Activated naive CD4-positive, alpha-beta T cell (primary cell): ENCODE data around the gene TXNDC15.
"Not testable (repeated sequence)": the region's sequence is repeated elsewhere in the genome, so short reads cannot be mapped to it uniquely, and the experiment has no call there.

Experiments used
- DNase-seq, 4 experiments: peaks; one replicate each; lab custom pipeline; 2025; lab: John Stamatoyannopoulos, UW

The TXNDC15 gene

GRCh38 chr5:134877159-134877558 is 3.0 kb downstream of the TXNDC15 start:
- no peak for DNase-seq

- no peak for DNase-seq
These were observed 4.2 kb downstream of the TXNDC15 start for GRCh38 chr5:134878403-134878802.

DNA sequence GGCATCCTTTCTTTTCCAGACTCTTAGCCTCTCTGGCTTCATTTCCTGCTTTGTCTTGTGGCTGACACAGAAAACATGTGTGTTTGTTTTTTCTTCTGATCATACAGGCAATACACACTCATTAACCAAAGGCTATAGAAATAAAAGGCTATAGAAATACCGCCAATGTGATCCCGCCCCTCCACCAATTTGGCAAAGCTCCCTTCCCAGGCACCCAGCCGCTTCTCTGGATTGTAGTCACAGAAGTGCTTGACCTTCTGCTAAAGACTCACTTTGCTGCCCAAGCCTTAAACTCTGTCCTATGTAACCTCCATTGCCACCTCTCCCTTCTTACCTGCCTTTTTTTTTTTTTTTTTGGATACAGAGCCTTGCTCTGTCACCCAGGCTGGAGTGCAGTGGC is 5.3 kb downstream of the TXNDC15 start:
- no peak for DNase-seq

- DNase-seq: not testable (repeated sequence)
These were observed 6.8 kb downstream of the TXNDC15 start for GRCh38 chr5:134880937-134881336.

DNA sequence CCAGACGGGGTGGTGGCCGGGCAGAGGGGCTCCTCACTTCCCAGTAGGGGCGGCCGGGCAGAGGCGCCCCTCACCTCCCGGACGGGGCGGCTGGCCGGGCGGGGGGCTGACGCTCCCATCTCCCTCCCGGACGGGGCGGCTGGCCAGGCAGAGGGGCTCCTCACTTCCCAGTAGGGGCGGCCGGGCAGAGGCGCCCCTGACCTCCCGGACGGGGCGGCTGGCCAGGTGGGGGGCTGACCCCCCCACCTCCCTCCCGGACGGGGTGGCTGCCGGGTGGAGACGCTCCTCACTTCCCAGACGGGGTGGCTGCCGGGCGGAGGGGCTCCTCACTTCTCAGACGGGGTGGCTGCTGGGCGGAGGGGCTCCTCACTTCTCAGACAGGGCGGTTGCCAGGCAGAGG is 7.5 kb downstream of the TXNDC15 start:
- not testable (repeated sequence) for DNase-seq

- DNase-seq: no peak
These were observed 13.5 kb downstream of the TXNDC15 start for GRCh38 chr5:134887593-134888159.

GRCh38 chr5:134889335-134889734 is 15.2 kb downstream of the TXNDC15 start:
- no peak for DNase-seq

DNA sequence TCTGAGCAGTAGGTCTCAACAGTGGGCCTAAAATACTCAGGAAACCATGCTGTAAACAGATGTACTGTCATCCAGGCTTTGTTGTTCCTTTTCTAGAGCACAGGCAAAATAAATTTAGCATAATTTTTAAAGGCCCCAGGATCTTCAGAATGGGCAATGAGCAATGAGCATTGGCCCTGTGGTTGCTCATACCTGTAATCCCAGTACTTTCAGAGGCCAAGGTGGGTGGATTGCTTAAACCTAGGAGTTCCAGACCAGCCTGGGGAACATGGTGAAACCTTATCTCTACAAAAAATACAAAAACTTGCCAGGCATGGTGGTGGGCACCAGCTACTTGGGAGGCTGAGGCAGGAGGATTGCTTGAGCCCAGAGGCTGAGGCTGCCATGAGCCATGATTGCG is 17.3 kb downstream of the TXNDC15 start:
- DNase-seq: no peak

GRCh38 chr5:134892282-134892681 is 18.1 kb downstream of the TXNDC15 start:
- DNase-seq: no peak

- no peak for DNase-seq
These were observed 18.8 kb downstream of the TXNDC15 start for GRCh38 chr5:134892926-134893325.

DNA sequence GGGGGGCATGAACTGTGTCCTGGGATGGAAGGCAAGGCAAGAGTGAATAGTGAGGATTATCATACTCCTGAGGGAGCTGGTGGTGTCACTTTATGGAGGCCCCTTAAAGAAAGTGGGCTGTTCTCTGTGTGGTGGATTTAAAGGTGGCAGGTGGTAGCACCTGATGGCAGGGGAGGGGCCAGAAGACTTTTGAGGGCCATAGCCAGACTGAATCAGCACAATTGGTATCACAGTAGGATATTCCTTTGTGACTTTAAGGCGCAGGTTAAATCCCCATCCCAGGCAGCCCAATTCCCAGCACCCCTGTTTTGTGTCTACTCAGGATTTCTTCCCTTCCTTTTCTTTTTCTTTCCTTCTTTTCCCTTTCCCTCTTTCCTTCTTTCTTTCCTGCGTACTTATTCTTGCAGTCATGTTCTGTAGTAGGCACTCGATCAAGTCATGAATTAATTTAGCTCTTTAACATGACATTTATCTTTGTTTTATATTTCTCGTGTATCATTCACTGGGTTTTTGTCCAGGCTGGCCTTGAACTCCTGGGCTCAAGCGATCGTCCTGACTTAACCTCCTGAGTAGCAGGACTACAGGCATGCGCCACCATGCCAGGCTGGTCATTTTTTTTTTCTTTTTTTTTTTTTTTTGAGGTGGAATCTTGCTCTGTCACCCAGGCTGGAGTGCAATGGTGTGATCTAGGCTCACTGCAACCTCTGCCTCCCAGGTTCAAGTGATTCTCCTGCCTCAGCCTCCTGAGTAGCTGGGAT is 19.8 kb downstream of the TXNDC15 start:
- DNase-seq: no peak

DNA sequence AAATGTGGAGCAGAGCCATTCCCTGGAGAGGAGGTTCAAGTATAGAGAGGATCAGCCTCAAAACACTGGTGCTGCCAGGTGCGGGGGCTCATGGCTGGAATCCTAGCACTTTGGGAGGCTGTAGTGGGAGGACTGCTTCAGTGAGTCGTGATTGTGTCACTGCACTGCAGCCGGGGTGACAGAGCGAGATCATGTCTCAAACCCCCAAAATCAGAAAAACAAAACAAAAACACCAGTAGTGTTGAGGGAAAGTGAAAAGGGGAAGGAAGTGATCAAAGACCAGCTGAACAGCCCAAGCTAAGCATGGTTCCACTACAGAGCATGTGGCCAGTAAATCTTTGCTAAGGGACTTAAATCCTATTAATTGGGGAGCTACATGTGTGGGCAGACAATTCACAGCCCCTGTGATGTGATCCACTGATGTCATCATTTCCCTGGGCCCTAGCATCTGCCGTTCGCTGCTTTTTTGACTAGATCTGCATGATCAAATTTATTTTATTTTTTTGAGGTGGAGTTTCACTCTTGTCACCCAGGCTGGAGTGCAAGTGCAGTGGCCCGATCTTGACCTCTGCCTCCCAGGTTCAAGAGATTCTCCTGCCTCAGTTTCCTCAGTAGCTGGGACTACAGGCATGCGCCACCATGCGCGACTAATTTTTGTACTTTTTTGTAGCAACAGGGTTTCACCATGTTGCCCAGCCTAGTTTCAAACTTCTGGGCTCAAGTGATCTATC is 28.1 kb downstream of the TXNDC15 start:
- no peak for DNase-seq

DNA sequence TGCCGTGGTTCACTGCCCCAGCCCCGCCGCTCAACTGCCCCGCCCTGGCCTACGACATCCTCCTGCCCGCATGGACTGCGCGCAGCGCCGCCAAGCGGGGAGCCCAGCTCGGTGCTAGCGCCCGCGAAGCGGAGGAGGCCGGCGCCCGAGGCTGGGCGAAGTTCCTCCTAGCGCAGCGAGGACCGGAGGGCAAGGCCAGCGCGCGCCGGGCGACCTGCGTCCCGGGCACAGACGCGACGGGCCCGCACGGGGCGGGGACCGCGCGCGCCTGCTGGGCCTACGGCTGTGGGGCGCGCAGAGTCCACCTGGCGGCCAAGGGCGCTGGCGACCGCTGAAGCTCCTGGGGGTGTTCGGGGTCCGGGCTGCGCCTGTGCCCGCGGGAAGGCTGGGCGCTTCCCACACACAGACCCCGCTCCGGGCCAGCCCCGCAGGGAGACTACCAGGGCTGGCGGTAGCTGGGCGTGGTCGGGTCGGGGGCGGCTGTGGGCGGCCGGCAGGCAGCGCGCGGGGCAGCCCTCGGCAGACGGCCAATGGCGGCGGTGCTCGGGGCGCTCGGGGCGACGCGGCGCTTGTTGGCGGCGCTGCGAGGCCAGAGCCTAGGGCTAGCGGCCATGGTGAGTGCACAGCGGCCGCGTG is 30.6 kb downstream of the TXNDC15 start, which contains the start of gene PCBD2:
TSS of gene PCBD2 (plus strand) at position 522 of the 636 bp plus-strand sequence. CDS start at position 531, 9 bp downstream.
- DNase-seq: peak; percentile 63 to 88 (median 86)

DNA sequence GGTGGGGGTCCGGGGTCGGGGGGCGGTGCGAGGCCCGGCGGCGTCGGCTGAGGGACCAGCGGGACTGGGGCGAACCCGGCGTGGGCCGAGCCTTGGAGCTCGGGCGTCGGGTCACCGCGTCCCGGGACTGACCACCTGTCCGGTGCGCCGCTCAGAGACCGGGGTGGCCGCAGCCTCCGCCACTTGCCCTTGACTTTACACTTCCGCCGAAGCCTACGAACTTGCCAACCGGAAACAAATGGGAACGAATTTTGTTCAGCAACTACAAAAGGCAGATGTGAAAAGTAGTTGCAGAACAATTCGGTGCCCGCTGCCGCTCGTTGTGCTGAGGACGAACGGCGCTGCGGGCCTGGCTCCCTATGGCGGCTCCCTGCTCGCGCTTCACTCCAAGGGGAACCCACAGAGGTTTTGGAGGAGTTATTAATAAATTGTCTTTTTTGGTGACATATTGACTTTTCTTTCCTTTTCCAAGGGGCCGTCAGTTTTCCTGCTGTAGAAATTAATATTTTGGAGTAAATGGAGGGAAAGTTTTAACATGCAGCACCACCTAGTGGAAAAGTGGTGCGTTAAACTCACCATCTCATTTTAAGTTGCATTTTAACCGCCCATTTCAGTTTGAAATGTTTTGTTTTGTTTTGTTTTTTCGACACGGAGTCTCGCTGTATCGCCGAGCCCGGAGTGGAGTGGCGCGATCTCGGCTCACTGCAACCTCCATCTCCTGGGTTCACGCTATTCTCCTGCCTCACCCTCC is 31.2 kb downstream of the TXNDC15 start:
- DNase-seq: peak in 3 of 4 experiments; percentile 52 to 57 (median 53)

DNA sequence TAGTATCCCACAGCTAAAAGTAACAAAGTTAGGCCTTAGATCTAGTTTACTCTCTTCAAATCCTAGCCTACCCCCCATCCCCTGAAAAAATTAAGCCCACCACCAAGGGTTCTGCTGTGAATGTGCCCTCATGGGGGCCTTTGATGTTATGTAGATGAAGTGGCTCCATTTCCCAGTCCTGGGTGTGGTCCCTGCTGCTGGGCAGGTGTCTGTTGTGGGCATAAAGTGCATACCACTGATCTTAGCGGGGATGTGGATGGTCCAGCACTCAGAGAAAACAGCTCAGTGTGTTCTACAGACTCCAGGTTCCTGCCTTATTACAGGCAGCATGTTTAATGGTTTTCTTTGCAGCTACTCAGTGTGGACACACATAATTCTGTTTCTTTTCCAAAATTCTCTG is 32.6 kb downstream of the TXNDC15 start:
- DNase-seq: no peak

DNA sequence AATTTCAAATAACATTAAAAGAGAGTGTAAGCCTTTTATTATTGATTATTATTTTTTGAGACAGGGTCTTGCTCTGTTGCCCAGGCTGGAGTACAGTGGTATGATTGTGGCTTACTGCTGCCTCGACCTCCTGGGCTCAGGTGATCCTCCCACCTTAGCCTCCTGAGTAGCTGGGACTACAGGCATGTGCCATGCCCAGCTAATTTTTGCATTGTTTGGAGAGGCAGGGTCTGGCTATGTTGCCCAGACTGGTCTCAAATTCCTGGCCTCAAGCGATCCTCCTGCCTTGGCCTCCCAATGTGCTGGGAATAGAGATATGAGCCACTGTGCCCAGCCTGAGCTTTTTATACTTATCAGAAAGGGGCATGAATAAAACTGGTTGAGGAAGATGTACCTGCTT is 36.6 kb downstream of the TXNDC15 start:
- DNase-seq: not testable (repeated sequence)

DNA sequence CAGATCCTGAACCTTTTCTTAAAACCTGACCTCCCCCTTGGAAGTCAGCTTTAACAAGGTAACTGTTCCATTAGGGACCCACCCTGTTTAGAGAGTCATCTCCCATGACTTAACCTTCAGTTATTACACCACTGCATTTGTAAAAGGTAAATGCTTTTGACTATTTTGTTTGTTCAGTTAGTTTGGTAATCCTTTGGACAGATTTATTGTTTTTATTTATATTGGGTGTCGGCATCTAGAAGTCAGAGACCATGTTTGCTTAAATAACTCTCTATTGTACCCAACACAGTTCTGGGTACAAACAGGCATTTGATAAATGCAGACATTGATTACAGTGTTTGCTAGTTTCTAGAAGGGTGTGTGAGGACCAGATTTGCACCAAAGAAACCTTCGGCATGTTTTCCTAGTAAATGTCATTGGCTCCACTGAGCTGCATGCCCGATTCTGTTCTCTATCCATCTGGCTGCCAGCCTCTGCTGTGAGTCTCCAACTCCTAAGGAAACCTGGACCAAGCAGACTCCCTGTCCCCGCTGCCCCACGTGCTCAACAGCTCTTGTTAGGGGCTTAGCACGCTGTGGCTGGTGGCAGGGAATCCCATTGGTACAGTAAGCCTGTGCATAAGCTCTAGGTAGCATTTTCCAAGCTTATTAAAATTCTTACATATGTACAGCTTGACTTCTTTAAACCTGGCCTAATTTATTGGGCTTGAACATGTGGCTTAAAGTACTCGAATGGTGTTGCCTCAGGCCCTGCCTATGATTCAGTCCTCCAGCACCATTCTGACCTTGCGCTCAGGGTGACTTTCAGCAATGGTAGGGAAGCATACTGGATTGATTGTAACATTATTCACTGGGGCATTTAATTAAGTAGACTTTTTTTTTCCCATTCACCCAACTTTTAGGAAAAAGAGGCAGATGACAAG is 37.4 kb downstream of the TXNDC15 start:
- DNase-seq: no peak

DNA sequence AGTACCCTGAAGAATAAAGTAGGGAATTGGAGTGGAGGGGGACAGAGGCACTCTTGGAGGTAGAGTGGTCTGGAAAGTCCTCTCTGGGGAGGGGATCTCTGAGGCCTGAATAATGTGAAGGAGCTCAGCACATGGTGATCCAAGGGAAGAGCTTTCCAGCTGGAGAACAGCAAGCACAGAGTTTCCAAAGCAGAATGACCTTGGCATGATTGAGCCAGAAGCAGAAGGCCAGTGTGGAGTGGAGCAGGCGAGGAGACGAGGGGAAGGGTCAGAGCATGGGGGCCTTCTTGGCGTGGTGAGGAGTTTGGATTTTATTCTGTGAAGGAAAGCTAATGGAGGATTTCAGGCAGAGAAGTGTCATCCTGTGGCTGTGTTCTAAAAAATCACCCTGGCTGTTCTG is 39.1 kb downstream of the TXNDC15 start:
- no peak for DNase-seq

DNA sequence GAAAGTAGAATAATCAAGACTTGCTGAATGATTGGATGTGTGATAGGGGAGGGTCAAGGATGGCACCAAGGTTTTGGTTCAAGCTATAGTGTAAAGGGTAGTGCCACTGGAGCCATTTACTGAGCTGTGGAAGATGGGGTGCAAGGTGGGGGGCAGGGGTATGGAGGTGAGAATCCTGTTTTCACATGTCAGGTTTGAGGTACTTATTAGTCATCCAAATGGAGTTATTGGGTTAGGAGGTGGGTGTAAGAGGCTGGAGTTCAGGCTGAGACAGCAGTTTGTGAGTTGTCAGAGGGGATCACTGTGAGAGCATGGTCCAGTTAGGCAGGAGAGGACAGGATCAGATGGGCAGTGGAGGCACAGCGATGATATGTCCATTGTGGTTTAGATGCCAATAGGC is 39.6 kb downstream of the TXNDC15 start:
- DNase-seq: no peak

DNA sequence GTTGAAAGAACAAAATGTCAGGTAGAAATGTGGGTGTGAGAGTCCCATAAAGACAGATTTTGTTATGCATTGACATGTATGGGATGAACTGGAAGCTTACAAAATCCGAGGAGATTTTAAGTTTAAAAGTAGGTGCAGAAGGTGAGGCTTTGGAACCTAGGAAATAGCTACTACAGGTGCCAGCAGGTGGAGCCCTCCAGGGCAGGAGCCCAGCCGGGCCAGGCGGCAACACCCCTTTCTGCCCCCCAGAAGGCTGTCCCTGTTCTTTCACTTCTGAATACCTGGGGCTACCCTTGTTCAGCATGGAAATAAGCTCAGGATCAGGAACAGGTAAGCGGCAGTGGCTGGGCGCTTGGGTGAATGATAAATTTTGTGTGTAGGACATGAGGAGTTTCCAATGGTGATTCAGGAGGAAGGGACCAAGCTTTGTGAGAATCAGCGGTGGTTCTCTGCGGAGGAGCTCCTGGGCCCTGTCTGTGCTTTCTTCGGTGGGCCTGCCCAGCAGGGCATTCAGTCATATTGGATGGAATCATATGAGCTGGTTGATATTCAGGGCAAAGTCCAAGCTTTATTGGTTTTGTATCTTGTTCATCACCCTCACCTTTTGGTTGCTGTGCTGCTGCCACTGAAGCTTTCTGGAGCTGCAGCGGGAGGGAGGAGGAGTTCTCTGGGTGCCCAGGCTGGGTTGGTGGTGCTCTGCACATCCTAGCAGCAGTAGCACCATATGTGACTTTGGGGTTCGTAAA is 43.1 kb downstream of the TXNDC15 start:
- DNase-seq: no peak
